ENCODE results near the gene AK1. TPM values are rescaled to one million over a fixed set of nuclear protein-coding genes. Genes with fewer than 3 reads are reported as not detected.

Gene AK1
- total and polyA plus RNA-seq, 2 of the 13 experiments (the other 11 are each of a cell fraction or from before 2014, with no cell fraction given), result 19.1 to 32.8 TPM

- TF ChIP-seq ZNF646 (CRISPR knock-in tag; IDR thresholded peaks at IDR 0.05) (no peak), KDM4B (CRISPR knock-in tag; IDR thresholded peaks at IDR 0.05) (no peak), PRPF4 (IDR thresholded peaks at IDR 0.05; ENCODE audit: low read depth, low read length, poor library complexity, severe bottlenecking) (no peak), BRF2 (CRISPR knock-in tag; IDR thresholded peaks at IDR 0.05) (no peak), NR1H2 (CRISPR knock-in tag; IDR thresholded peaks at IDR 0.05; ENCODE audit: borderline replicate concordance, low read depth) (no peak), ZBTB7A (CRISPR knock-in tag; IDR thresholded peaks at IDR 0.05) (peak; percentile 38; the same call in 1 of the 2 replicates), DMAP1 (CRISPR knock-in tag; IDR thresholded peaks at IDR 0.05) (peak; percentile 35; the same call in 1 of the 2 replicates), HHEX (CRISPR knock-in tag; IDR thresholded peaks at IDR 0.05) (no peak), USF2 (IDR thresholded peaks at IDR 0.05; ENCODE audit: low read depth, low read length) (no peak), USF2 (CRISPR knock-in tag; IDR thresholded peaks at IDR 0.05; ENCODE audit: borderline replicate concordance) (no peak), ZNF556 (CRISPR knock-in tag; IDR thresholded peaks at IDR 0.05; ENCODE audit: borderline replicate concordance) (peak; percentile 58; the same call in 1 of the 2 replicates), ZNF687 (CRISPR knock-in tag; IDR thresholded peaks at IDR 0.05) (peak; percentile 84), ATF3 (CRISPR knock-in tag; IDR thresholded peaks at IDR 0.05) (no peak), ZNF460 (CRISPR knock-in tag; IDR thresholded peaks at IDR 0.05; ENCODE audit: borderline replicate concordance) (no peak)
These were observed 26.3 kb upstream of the AK1 start (continued) for GRCh38 chr9:127903557-127904475.

Data from HepG2 (cell line).